Non-pigmented ciliary epithelial cell (primary cell): ENCODE results near the gene PRDM8.

Experiments used
- DNase-seq: peaks from one replicate; pipeline ENCODE4 v3.0.0-alpha.2; 2010; ENCODE audit warnings: low read depth

Gene PRDM8

DNA sequence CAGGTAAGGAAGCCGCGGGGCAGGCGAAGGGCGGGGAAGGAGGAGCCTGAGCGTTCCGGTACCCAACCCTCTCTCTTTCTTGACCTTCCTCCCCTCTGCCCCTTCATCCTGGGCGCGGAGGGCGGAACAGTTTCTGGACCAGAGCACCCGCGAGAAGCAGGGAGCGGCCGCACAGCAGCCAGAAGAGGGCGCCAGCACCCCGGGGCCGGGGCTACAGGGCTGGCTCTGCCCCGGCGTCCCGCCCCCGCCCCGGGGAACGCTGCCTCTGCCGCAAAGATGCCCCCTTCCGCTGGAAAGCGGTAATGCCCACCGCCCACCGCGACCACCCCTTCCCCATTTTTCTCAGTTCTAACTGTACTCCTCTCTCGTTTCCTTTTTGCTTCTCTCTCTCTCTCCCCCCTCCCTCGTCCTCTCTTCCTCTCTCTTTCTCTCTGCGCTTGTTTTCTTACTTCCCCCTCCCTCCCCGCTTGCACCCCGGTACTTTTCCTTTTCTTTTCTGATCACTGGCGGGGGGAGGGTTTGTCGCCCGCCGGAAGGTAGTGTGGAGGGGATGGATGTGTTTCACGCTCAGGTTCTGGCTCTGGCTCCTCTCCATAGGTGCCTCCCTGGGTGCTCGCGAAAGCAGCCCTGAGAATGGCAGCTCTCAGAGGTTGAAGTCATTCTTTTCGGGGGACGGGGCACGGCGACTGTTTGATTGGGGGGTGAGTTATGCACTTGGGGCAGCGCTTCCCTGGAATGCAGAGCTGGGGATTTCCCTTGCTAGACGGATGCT, 13.1 kb upstream of the PRDM8 start:
- DNase-seq = no peak

DNA sequence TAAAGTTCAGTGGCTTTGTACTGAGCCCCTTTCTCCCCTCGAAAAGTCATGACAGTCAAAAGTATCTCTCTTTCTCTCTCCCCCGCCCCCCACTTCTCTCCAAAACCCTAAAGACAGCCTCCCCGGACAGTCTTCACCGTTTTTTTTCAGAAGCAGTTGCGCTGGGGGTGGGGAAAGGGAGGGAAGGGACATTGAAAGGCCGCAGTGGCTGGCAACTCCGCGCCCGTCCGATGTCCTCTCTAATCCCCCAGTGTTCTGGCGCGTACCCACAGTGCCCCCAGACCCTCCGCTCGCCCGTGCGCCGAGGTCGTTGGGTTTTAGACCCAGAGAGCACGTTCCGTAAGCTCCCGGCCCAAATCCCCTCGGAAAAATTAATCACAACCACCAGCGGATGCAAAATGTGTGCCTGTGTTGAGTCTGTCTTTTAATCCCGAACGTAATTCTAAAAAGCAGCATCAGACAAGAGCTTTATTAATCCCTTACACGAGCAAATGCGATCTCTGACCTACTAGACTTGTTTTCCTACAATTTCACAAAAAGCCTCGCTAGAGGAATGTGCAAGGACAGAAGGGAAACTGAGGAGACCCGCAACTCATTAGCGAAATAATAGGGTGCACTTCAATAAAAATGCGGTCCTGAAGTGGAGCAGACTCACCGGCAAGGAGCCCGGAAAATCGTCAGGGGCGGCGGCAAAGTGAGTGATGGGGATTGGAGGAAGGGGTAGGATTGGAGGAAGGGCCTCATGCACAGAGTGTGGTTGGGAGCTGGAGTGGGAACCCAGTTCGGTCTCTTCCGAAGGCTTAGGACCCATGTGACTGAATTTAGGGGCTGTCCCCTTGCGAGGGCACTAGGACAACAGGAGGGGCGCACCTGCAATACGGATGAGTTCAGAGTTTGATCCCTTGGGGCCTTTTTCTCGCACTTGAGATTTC, 12.2 kb upstream of the PRDM8 start:
- no peak for DNase-seq

DNA sequence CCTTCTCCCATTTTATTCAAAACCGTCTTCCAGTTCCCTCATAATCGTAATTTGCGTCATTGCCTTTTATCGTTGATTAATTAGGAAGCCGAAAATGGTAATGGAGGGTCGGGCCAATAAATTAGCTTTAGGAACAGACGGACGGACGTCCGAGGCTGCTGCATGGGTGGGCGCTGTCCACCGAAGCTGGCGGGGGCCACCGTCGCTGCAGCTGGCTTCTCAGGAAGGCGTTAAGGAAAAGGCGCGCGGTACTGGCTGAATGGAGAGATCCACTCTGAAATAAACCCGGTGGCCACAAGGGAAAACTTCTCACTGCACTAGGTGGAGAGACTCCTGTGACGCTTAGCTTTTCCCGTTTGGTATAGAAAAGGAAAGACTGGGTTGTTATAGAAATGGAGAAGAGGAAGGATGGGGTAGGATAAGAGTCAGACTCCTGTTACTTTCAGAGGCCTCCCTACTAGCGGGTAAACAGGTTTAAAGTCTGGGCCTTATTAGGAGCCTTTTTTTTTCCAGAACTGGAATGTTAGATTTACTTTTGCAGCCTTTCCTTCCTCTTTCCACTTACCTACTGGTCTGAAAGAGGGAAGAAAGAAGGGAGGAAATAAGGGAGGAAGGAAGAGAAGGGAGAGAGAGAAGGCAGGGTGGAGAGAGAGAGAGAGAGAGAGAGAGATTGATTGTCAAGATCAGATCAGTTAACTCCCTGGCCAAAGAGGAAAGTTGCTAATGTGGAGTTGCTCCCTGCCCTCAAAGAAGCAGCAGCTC, 11.3 kb upstream of the PRDM8 start:
- no peak for DNase-seq

- DNase-seq = no peak
Observed at GRCh38 chr4:80186676-80187075, 10.6 kb upstream of the PRDM8 start.

DNA sequence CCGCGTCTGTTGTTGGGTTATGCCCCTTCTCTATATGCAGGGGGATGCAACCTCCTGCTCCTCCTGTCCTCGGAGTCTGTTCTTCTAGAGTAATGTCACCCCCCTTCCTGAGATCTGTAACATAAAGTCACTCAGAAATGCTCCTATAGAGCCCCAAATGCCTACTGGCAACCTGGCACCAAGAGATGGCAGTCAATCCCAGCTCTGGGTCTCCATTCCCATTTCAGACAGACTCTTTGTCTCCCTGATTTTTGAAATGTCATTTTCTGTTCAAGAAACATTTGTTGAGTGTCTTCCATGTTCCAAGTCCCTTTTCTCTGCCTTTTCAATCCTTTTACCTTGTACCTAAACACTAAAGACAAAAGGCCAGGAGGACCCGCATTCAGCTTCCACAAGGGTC, 9.6 kb upstream of the PRDM8 start:
- no peak for DNase-seq

DNA sequence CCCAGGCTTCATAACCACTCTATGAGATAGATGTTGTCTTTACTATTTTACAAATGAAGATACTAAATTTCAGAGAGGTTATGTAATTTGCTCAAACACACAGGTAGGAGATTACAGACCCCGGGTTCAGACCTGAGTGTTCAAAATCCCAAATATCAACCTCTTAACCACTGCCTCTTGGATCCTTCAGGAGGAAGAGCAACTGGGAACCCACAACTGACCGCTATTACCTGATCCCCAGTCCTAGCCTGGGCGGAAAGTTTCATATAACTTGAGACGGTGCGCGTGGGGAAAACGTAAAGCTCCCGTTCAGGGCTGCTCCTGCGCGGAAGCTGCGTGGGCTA, 8.9 kb upstream of the PRDM8 start:
- DNase-seq = no peak

- no peak for DNase-seq
Observed at GRCh38 chr4:80188801-80189458, 8.4 kb upstream of the PRDM8 start.

DNA sequence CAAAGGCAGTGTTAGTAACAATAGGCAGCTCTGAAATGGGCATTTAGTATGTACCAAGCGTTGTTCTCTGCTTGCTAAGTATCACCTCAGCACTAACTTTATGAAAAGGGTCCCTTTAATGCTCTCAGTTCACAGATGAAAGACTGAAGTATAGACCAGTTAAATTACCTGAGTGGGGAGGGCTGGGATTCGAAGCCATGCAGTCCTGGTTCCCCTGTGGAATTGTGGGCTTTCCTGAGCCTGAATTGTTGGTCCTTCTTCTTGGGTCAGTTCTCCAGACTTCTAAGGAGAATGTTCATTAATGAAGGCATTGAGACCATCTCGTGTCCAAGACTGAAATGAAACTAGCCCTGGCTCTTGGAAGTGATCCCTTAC, 7.7 kb upstream of the PRDM8 start:
- no peak for DNase-seq

DNA sequence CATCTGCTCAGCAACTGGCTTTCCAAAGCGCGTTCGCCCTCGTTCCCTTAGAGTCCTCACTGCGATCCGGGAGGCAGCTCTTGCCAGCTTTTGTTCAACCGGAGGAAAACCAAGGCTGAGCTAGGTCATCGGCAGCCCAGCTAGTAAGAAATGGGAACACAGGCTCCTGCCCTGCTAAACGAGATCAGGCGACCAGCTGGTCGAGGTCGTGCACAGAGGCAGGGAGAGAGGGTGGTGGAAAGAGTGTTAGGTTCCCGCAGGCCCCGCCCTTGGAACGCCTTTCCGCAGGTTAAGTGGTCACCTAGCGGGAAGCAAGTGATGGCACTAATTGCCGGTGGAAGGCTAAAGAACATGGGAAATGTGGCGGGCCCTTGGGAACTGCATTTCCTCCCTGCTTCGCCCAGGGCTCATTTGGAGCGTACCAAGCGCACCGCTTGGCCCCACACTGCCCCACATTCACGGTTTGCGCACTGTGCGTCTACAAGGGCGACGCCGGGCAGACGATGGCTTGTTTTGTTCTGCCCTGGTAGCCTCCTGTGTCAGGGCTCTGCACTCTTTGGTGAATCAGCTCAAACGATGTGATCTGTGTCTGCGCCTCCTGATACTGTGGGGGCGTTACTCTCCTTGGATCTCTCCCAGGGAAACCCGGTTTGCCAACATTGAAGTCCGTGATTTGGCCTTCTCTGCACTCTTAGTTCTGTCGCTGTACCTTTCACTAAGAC, 7.2 kb upstream of the PRDM8 start:
- no peak for DNase-seq

GRCh38 chr4:80192252-80192866, 4.9 kb upstream of the PRDM8 start:
- no peak for DNase-seq

- DNase-seq = no peak
Observed at GRCh38 chr4:80192937-80193336, 4.4 kb upstream of the PRDM8 start.

- no peak for DNase-seq
Observed at GRCh38 chr4:80195441-80196140, 1.7 kb upstream of the PRDM8 start.

GRCh38 chr4:80196259-80196921, 913 bp upstream of the PRDM8 start:
- DNase-seq = no peak

DNA sequence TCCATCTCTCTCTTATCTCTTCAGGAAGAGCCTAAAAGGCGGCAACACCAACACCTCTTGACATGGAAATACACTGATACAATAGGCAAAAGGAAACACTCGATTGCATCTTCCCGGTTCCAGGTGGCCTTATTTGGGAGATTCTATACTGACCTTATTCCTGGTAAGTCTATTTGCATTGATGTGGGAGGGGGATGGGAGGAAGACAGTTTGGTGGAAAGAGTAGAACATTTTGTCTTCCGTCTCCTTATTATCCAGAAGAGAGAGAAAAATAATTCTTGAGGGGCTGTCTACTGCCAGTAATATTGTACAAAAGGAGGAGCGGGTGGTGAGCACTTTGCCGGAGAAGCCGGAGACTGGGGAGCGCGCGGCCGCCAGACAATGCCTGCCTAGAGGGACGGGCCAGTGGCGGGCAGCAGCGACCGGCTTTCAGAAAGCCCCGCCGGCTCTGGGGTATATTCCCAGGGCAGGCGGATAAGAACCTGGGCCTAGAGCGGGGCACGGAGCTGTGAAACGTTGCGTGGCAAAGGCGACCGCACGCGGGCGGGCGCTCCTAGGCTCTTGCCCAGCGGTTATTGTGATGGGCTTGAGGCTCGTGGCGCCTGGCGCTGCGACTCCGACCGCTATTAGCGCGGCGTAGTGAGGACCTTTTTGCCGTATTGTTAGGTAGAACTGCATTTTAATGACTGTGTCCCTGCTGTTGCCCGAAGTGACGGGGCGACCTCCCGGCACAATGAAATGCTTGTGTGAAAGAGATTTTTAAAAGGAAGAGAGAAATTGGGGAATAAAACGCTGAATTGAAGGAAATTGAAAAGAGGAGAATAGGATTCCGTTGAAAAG, 518 bp downstream of the PRDM8 start:
- DNase-seq = no peak

DNA sequence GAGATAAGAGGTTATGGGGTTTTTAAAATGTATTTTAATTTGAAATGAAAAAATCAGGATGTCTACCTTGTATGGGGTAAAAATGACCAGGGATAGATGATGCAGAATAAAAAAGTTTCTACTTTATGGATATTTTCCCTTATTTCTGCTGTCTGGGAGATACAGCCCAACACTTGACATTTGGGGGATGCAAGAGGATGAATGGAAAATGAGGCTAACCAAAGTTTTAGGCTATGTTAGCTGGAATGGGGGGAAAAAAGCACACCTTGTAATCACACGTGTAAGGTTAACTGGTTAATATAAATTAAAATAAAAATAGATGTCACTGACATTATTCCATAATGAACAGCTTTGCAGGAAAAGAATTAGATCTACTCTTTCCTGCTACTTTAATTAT, 1.1 kb downstream of the PRDM8 start:
- DNase-seq = no peak

- DNase-seq = no peak
Observed at GRCh38 chr4:80199004-80199560, 1.8 kb downstream of the PRDM8 start.

- no peak for DNase-seq
Observed at GRCh38 chr4:80199947-80200346, 2.6 kb downstream of the PRDM8 start.
